GM12801 (cell line): ENCODE results near the gene RERE.

ENCODE experiments used
- TF ChIP-seq, protein P1 (sequence below): IDR thresholded peaks from one replicate; pipeline ENCODE4 v1.5.1; 2011; ENCODE audit warnings: control low read depth; ENCODE audit not compliant: insufficient read length; ENCODE audit errors: extremely low read depth

Gene RERE

DNA sequence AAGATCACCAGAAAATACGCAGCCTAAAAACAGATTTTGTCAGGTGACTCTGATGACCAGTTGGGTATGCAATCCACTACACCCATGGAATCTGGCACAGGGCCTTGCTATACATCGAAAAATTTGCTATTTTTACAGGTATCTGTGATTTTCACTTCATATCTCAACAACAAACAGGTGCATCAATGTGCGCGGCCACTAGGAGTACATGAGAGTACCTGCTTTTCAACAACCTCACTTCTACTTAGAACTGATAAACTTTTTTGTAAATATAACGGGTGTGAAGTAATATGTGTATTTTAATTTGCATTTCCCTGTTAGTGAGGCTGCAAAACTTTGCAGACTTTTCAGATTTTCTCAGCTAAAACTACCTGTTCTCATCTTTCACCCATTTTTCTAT lies 418.8 kb downstream of the RERE start:
- TF ChIP-seq, protein P1, sequence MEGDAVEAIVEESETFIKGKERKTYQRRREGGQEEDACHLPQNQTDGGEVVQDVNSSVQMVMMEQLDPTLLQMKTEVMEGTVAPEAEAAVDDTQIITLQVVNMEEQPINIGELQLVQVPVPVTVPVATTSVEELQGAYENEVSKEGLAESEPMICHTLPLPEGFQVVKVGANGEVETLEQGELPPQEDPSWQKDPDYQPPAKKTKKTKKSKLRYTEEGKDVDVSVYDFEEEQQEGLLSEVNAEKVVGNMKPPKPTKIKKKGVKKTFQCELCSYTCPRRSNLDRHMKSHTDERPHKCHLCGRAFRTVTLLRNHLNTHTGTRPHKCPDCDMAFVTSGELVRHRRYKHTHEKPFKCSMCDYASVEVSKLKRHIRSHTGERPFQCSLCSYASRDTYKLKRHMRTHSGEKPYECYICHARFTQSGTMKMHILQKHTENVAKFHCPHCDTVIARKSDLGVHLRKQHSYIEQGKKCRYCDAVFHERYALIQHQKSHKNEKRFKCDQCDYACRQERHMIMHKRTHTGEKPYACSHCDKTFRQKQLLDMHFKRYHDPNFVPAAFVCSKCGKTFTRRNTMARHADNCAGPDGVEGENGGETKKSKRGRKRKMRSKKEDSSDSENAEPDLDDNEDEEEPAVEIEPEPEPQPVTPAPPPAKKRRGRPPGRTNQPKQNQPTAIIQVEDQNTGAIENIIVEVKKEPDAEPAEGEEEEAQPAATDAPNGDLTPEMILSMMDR: no peak

DNA sequence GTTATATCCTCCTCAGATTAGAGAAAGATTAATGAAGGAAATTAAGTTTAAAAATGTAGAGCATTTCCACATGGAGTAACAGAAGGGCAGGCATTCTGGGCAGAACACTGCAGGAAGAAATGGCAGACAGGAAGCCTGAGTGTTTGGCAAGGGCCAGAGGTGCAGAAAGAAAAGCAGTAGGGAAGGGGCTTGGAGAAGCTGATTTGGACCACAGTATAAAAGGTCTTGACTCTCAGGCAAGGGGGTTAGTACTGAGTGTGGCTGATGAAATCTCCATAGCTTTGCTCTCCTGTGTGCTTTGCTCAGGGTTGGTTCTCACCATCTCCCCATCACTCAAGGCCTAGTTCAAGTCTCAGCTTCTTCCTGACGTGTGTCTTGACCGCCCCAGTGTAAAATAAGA lies 419.4 kb downstream of the RERE start:
- TF ChIP-seq, protein P1: no peak

DNA sequence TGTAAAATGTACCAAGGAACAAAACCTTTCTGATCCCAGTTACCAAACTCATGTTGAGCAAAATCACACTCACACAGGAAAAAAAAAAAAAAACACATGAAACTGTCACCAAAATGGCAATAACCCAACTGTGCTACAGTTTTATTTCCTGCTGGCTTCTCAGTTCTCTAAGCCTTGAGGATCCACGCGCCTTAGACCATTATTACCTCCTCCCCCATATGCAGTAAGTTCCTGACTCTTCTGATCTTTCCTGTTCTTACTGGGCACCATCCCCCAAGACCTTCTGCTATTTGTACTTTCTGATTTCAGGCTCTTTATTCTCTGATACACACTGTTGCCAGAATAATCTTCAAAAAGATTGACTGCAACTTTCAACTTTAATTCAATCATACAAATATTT lies 419.9 kb downstream of the RERE start:
- TF ChIP-seq, protein P1: no peak

DNA sequence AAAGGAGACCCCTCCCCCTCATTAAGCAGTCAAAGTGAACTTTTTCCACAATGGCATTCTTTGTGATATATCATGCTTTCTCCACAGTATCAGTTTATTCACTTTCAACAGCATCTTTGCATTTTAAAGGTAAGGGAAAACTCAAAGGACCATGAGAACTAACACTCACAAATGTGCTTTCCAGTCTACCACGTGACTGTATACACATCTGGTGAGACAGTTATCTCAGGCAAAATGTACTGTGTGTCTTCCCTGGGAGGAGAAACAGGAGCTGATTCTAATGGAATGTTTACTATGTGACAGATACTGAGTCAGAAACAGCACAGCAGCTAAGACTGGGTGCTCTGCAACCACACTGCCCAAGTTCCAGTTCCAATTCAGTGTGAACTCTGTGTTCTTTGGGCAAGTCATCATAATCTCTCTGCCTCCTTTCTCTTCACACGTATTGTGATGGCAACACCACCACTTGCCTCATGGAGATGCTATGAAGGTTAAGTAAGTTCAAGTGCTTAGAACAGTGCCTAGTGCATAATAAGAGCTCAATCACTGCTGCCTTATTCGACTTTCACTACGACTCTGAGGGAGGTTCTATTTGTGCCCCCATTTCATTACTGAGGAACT lies 420.5 kb downstream of the RERE start:
- TF ChIP-seq, protein P1: no peak

DNA sequence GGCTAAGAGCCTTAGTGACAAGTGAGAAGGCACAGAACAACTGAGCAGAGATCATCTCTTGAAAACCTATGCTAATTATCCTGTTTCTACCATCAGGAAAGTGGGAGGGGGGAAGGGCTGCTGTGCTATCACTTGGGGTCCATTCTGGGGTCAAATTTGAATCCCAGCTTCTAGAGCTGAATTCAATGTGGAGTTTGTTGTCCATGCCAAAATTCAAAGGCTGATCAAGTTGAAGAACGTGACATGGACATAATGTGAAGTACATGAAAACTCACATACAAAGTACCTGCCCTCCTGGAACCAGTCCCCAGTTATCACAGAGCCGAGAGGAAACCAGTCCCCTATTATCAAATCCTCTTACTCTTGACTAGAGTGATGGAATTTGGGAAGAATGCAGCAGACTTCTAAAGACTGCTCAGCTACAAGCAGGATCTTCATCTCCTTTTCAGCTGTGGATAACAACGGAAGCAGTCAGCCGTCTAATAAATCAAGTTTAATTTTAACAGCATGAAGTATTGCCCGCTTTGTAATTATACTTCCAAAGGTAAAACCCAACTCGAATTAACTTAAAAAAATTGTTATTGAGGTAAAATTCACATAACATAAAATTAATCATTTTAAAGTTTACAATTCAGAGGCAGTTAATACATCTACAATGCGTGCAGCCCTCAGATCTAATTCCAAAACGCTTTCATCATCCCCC lies 421.2 kb downstream of the RERE start:
- TF ChIP-seq, protein P1: no peak

DNA sequence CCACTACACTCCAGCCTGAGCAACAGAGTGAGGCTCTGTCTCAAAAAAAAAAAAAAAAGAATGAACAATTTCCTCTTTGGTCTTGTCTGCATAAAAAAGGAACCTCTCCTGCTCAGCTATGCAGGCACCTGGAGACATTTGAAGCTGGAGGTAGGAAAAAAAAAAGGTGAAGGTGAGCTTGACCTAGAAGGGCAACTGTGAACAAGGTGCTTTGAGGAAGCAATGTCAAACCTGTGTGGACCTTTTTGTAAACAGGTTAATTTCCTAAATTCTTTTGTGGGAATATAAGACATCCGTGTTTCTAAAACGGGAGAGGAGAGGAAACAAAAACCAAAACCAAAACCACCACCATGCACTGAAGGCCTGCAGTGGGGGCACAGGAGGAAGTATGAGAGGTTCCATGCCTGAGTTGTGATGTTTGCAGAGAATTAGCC lies 422.0 kb downstream of the RERE start:
- TF ChIP-seq, protein P1: no peak

DNA sequence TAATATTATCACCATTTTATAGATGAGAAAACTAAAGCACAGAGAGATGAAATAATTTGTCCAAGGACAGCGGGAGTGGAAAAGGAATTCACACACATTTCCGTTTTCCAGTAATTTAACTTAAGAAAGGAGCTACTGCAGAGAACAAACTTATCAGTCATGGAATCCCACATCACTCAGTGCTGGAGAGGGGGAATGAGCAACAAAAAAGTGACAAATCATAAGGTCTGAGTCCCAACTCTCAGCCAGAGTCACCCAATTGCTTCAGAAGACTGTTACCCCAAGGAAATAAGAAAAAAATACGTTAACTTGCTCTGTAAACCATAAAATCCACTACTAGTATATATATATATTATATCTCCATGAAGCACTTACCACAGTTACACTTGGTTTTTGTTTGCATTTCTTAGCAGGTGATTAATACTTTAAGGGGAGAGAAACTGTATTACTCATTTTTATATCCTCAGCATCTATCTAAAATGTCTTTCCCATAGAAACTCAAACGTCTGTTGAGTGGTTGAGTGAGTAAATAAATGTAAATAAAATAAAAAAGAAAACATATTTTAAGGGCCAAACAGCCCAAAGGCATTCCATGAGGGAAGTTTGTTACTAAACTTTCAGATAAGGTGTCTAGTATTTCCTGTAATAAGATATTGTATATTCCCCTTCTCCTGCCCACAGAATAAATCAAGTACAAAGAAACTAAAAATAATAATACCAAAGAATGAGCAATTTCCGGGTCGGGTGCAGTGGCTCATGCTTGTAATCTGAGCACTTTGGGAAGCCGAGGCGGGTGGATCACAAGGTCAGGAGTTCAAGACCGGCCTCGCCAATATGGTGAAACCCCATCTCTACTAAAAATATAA lies 422.8 kb downstream of the RERE start:
- TF ChIP-seq, protein P1: no peak
